NOMO-1 (cell line): ENCODE results near the gene LYPLA2.
A peak's percentile ranks its signal among the peaks of the same experiment; 100 is the strongest.

Source experiments
- DNase-seq, 2 experiments: peaks; one replicate each; lab custom pipeline; 2025; ENCODE audit not compliant: unreplicated experiment in 2 of 2; lab: John Stamatoyannopoulos, UW

Gene LYPLA2

DNA sequence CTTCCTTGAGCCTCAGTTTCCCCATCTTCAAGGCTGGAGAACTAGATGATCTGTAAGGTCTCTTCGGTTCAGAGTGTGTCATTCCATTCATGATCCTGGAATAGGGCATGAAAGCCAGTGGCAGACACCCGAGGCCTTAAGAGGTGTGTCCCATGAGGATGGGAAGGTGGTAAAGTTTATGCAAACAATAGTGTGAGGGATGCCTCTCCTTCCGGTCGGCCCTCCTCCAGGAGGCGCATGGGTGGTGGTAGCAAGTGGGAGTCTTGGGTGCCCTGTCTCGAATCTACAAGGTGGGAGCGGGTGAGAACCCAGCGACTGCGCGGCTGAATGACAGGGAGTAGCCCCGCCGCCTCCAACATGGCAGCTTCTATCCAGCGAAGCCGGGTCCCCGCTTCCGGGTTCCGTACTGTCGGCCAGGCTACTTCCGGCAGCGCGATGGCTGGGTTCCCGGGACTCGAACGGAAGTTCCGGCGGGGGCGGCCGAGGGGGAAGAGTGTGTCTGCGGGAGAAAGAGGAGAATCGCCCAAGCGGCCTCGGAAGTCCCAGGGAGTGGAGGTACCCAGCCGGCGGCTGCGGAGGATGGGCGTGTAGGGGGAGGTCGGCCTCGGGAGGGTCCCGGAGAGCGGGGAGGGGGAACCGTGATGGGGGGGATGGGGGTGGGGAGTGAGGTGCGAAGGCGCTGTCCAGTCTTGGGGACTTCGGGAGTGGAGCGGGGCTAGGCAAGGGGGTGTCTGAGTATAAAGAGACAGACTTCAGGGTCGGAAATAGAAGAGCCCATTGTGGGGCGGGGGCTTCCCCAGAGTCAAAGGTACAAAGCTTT, at the start of gene LYPLA2:
Gene LYPLA2 (plus strand): TSS at position 450 of the 820 bp plus-strand sequence. CDS start 1,538 bp downstream, outside the sequence.
- DNase-seq: peak; percentile 77 to 84

GRCh38 chr1:23741609-23742008, 49.3 kb upstream of the LYPLA2 start:
- DNase-seq: no peak

GRCh38 chr1:23742670-23743286, 48.2 kb upstream of the LYPLA2 start:
- DNase-seq: peak in 1 of 2 experiments; percentile 42

GRCh38 chr1:23743287-23744152, 47.4 kb upstream of the LYPLA2 start, which contains the start of gene ELOA:
TSS of gene ELOA (plus strand) at chr1:23743471. CDS start at chr1:23743504, 33 bp downstream.
- DNase-seq: peak; percentile 61 to 82

DNA sequence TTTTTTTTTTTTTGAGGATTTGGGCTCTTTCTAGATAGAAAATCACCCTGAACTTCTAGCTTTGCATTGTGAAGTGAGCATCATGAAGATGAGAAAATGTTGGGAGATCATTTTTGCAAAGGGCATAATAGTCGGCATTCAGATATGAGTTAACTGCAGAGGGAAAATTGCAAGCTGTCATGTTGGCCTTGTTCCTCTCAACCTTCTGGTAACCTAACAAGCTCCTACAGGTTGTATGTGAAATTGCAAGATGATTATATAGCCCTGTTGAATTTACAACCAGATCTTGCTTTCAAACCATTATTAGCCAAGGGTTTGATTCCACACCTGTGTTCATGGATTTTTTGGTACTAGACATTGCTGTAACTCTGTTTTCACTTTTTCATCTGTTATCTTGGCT, 45.4 kb upstream of the LYPLA2 start:
- peak in 1 of 2 experiments; percentile 49 for DNase-seq

DNA sequence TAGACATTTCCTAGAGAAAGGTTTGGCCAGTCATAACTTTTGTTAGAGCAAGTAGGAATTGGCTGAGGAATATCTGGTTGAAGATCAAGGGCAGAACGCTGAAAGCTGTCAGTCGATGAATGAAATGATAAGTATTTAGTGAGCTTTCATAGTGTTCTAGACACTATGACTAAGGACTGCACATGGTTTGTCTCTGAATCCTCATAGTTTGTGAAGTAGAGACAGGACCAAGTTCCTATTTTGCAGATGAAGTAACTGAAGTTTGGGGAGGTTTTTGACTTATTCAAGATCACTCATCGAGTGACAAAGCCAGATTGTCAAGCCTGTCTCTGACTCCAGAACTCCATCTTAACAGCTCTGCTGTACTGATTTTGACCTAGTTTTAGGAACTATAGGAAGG, 42.9 kb upstream of the LYPLA2 start:
- no peak for DNase-seq

DNA sequence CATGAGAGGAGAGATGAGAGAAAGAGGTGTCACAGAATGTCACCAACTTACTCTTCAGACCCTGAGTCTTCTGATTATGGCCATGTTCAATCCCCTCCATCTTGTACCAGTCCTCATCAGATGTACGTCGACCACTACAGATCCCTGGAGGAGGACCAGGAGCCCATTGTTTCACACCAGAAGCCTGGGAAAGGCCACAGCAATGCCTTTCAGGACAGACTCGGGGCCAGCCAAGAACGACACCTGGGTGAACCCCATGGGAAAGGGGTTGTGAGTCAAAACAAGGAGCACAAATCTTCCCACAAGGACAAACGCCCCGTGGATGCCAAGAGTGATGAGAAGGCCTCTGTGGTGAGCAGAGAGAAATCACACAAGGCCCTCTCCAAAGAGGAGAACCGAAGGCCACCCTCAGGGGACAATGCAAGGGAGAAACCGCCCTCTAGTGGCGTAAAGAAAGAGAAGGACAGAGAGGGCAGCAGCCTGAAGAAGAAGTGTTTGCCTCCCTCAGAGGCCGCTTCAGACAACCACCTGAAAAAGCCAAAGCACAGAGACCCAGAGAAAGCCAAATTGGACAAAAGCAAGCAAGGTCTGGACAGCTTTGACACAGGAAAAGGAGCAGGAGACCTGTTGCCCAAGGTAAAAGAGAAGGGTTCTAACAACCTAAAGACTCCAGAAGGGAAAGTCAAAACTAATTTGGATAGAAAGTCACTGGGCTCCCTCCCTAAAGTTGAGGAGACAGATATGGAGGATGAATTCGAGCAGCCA, 39.7 kb upstream of the LYPLA2 start:
- DNase-seq: peak in 1 of 2 experiments; percentile 57

- no peak for DNase-seq
Measured at GRCh38 chr1:23751815-23752200, 39.1 kb upstream of the LYPLA2 start.

- DNase-seq: no peak
Measured at GRCh38 chr1:23752909-23753308, 38.0 kb upstream of the LYPLA2 start.

DNA sequence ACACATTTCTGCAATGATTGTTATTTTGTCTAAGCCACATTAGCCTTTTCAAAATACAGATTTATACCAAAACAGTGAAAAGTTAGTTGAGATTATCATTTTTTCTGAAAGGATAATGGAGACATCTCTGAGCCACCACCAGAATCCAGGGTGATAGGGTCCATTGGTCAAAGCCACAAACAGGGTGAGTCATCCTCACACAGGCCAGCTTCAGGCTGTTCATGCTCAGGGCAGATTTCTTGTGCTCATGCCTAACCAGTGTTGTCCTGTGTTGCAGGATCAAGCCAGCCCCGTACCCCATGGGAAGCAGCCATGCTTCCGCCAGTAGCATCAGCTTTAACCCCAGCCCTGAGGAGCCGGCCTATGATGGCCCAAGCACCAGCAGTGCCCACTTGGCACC, 34.3 kb upstream of the LYPLA2 start:
- DNase-seq: no peak

DNA sequence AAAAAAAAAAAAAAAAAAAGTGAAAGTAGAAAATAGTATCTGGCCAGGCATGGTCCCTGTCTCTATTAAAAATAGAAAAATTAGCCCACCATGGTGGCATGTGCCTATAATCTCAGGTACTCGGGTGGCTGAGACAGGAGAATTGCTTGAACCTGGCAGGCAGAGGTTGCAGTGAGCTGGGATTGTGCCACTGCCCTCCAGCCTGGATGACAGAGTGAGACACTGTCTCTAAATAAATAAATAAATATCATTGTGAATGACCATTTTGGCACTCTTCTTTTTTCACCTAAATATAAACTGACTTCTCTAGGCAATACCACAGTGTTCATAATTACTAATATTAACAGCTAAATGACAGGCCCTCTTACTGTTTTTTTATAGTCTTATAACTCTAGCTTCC, 33.1 kb upstream of the LYPLA2 start:
- no peak for DNase-seq

GRCh38 chr1:23759277-23759676, 31.7 kb upstream of the LYPLA2 start:
- DNase-seq: no peak

GRCh38 chr1:23763041-23763577, 27.8 kb upstream of the LYPLA2 start:
- DNase-seq: no peak

GRCh38 chr1:23768733-23769132, 22.2 kb upstream of the LYPLA2 start:
- no peak for DNase-seq

DNA sequence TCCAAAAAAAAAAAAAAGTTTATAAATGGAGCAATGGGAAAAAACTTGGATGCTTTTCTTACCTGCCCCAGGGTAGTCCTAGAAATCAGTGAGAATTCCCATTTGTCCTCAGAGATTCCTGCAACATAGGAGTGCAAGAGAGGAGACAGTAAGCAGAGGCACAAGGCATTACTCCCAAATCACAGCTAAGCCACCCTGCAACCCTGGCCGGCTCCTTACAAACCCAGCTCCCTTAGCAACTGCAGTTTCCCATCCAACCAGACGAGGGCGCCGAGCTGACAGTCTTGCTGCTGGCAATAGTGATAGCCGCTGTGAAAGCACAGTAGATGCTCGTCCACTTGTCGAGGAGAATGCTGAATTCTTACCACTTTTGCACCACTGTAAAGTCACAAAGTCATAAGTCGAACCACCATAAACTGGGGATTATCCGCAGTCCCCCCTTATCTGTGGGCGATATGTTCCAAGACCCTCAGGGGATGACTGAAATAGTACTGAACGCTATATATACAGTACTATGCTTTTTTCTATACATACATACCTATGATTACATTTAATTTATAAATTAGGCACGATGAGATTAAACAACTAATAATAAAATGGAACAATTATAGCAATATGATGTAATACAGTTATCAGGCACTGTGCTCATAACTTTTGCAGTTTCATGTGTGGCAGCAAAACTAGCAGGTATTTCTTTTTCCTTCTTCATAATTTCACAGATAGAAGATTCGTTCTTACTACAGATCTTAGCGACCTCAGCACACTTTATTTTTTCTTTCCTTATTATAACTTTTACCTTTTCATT, 18.7 kb upstream of the LYPLA2 start:
- DNase-seq: peak; percentile 33 to 62

DNA sequence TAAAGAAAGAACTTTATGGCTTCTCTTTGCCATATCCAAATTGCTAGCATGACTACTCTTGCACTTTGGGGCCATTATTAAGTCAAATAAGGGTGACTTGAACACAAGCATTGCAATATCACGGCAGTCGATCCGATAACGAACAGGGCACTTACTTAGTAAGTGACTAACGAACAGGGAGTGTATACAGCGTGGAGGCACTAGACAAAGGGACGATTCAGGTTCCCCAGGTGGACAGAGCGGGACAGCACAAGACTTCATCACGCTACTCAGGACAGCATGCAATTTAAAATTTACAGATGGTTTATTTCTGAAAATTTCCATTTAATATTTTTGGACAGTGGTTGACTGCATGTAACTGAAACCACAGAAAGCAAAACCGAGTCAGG, 18.1 kb upstream of the LYPLA2 start:
- no peak for DNase-seq

- DNase-seq: no peak
Measured at GRCh38 chr1:23774174-23774880, 16.6 kb upstream of the LYPLA2 start.

- no peak for DNase-seq
Measured at GRCh38 chr1:23776217-23776616, 14.7 kb upstream of the LYPLA2 start.
